ENCODE measurements around the gene THEMIS.

THEMIS gene

DNA sequence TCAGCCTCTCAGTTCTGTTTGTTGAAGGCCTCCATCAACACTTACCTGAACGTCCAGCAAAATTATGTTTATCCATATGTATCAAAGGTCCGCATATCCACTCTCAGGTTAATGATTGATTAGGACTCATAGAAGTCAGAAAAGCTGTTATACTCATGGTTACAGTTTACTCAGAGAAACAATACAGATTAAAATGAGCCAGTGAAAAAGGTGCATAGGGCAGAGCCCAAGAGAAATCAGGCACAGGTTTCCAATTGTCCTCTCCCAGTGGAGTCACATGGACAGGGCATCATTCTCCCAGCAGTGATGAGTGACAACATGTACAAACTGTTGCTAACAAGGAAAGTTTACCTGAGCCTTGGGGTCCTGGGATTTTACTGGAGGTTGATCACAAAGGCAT is 36.2 kb downstream of the THEMIS start:
- TF ChIP-seq CTCF (conservative IDR thresholded peaks at IDR 0.05; ENCODE audit: low read depth, low read length), result no peak

DNA sequence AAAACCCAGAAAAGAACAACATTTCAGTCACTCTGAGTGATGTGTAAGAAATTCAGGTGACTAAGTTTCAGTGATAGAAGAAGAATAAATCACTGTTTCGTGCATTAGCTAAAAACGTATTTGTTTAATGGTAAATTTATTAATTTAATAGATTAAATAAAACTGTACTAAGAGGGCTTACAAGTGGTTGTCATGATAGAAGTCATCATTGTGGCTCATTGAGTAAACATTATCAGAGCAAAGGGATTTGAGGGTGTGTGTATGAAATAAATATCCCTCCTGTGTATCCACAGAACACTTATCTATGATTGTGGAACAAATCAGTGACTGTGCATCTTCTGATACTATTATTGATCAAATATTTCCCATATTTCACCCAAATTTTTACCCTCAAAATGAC is 40.1 kb downstream of the THEMIS start:
- no peak overlapping the region for H3K4me3 ChIP-seq (ENCODE audit: low read length)
- no peak for DNase-seq (ENCODE audit: low read depth)
- TF ChIP-seq CTCF (conservative IDR thresholded peaks at IDR 0.05; ENCODE audit: low read depth, low read length), result no peak

More for the DNA sequence above, 36.2 kb downstream of the THEMIS start:
- no peak overlapping the region for H3K4me3 ChIP-seq (ENCODE audit: low read length)
- DNase-seq (ENCODE audit: low read depth), result no peak

GRCh38 chr6:127859956-127860355 is 40.9 kb downstream of the THEMIS start:
- TF ChIP-seq CTCF (conservative IDR thresholded peaks at IDR 0.05; ENCODE audit: low read depth, low read length), result no peak
- no peak for DNase-seq (ENCODE audit: low read depth)
- no peak overlapping the region for H3K4me3 ChIP-seq (ENCODE audit: low read length)

DNA sequence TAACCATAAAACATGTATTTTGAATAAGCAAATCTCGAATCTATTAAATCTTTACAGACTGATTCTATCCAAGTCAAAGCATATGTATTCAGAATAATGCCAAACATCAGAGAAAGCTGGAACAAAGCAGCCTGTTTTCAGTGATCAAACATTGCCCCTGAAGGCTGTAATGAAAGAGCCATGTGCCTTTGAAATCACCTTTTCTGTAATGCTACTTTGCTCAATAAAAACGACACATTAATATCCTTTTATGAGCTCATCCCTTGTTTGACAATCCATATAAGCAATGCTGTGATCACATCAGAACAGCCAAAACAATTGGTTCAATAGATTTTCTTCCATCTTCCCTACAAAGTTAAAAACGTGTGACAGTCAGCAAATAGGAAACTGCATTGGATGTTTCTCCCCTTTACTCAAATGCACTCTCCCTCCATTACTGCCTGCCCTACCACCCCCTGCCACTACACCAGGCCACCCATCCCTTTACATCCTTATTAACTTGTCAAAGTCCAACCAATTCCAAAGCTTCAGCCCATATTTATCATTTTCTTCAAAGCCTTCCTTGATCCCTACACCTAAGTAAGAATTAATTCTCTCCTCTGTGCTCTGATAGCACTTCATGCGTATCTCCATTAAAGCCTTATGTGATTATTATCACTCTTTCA is 42.0 kb downstream of the THEMIS start:
- no peak overlapping the region for H3K4me3 ChIP-seq (ENCODE audit: low read length)
- TF ChIP-seq CTCF (conservative IDR thresholded peaks at IDR 0.05; ENCODE audit: low read depth, low read length), result no peak
- DNase-seq (ENCODE audit: low read depth), result no peak

DNA sequence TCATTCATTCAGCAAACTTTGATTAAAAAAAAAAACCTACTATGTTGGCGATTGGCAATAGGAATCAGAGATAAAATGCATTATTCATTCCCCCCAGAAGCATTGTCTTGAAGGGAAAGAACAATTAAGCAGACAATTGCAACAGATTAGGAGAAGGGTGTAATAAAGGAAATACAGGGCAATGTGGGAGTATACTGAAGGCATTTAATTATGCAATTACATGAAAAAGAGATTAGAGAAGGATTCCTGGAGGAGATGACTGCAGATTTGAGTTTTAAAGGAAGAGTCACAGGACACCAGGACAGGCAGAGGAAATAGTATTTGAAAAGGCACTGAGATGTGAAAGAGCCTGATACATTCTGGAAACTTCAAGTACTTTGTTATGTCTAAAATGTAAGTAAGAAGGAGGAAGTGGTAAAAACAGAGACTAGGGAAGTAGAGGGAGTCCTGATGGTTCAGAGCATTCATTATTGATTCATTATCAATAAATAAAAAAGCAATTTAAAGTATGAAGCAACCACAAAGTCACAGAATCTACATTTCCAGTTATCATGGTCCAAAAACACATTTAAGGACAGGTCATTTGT is 43.7 kb downstream of the THEMIS start:
- H3K4me3 ChIP-seq (ENCODE audit: low read length), result no peak overlapping the region
- no peak for TF ChIP-seq CTCF (conservative IDR thresholded peaks at IDR 0.05; ENCODE audit: low read depth, low read length)
- DNase-seq (ENCODE audit: low read depth), result no peak

GRCh38 chr6:127855542-127856159 is 45.2 kb downstream of the THEMIS start:
- TF ChIP-seq CTCF (conservative IDR thresholded peaks at IDR 0.05; ENCODE audit: low read depth, low read length), result peak; percentile 57
- no peak for DNase-seq (ENCODE audit: low read depth)
- no peak overlapping the region for H3K4me3 ChIP-seq (ENCODE audit: low read length)

- no peak for TF ChIP-seq CTCF (conservative IDR thresholded peaks at IDR 0.05; ENCODE audit: low read depth, low read length)
- no peak for DNase-seq (ENCODE audit: low read depth)
- H3K4me3 ChIP-seq (ENCODE audit: low read length), result no peak overlapping the region
Measured at GRCh38 chr6:127854009-127854408, 46.8 kb downstream of the THEMIS start.

Measured in retinal pigment epithelial cell (primary cell).